GM18951 (cell line): ENCODE data around the gene PABPN1L.

Experiments used
- POLR2A ChIP-seq: IDR thresholded peaks from 4 replicates; pipeline ENCODE4 v1.6.1; 2011; ENCODE audit warnings: mild to moderate bottlenecking; ENCODE audit not compliant: insufficient read length, insufficient read depth; ENCODE audit errors: extremely low read depth
- in situ Hi-C: fragments of 300-500 bp; cut with MboI; formaldehyde crosslinking; loops from one replicate; pipeline ENCODE4 v1.12.0; 2022; ENCODE audit warnings: low sequenced_read_pairs, mixed read lengths, inconsistent platforms; ENCODE audit not compliant: unreplicated experiment

PABPN1L gene

GRCh38 chr16:88864521-88864920 is 1.9 kb downstream of the PABPN1L start:
- no peak for TF ChIP-seq POLR2A
- in situ Hi-C loops: no loop called here

GRCh38 chr16:88864099-88864498 is 2.4 kb downstream of the PABPN1L start:
- TF ChIP-seq POLR2A: no peak
- in situ Hi-C loops: no loop called here

GRCh38 chr16:88863426-88863825 is 3.0 kb downstream of the PABPN1L start:
- in situ Hi-C loops: no loop called here
- no peak for TF ChIP-seq POLR2A

GRCh38 chr16:88862968-88863367 is 3.5 kb downstream of the PABPN1L start:
- TF ChIP-seq POLR2A: no peak
- in situ Hi-C loops: no loop called here

GRCh38 chr16:88861359-88861758 is 5.1 kb downstream of the PABPN1L start:
- in situ Hi-C loops: no loop called here
- no peak for TF ChIP-seq POLR2A

- in situ Hi-C loops: no loop called here
- TF ChIP-seq POLR2A: no peak
These were observed 6.9 kb downstream of the PABPN1L start for GRCh38 chr16:88859381-88860091.

- in situ Hi-C loops: no loop called here
- no peak for TF ChIP-seq POLR2A
These were observed 8.6 kb downstream of the PABPN1L start for GRCh38 chr16:88857728-88858339.

GRCh38 chr16:88856828-88857727 is 9.4 kb downstream of the PABPN1L start, which contains the start of the genes GALNS and TRAPPC2L:
Gene GALNS, minus strand, starts transcription at chr16:88856947. Its CDS starts 70 bp downstream, at chr16:88856877.
Gene TRAPPC2L, plus strand, starts transcription at chr16:88857127. Its CDS starts 24 bp downstream, at chr16:88857151.
- peak; percentile 96 for TF ChIP-seq POLR2A
- in situ Hi-C loops: no loop called here

- in situ Hi-C loops: no loop called here
- TF ChIP-seq POLR2A: no peak
These were observed 10.2 kb downstream of the PABPN1L start for GRCh38 chr16:88856122-88856827.

- no peak for TF ChIP-seq POLR2A
- in situ Hi-C loops: no loop called here
These were observed 10.7 kb downstream of the PABPN1L start for GRCh38 chr16:88855736-88856121.

- no peak for TF ChIP-seq POLR2A
- in situ Hi-C loops: no loop called here
These were observed 11.3 kb downstream of the PABPN1L start for GRCh38 chr16:88855176-88855575.

- no peak for TF ChIP-seq POLR2A
- in situ Hi-C loops: no loop called here
These were observed 12.0 kb downstream of the PABPN1L start for GRCh38 chr16:88854306-88855111.
